Hepatocyte (in vitro differentiated cells): ENCODE data around the gene SEC61A1.

Source experiments
- CTCF ChIP-seq: fragments of 200-600 bp; sonication (generic); IDR thresholded peaks from 2 replicates; pipeline ENCODE4 v1.5.1; 2016; ENCODE audit warnings: antibody characterized with exemption, mild to moderate bottlenecking; ENCODE audit not compliant: poor library complexity
- EZH2 ChIP-seq: fragments of 200-600 bp; sonication (generic); IDR thresholded peaks from 2 replicates; pipeline ENCODE4 v1.6.1; 2016; ENCODE audit warnings: antibody characterized with exemption, mild to moderate bottlenecking, borderline replicate concordance
- EZH2phosphoT487 ChIP-seq: fragments of 200-600 bp; sonication (generic); IDR thresholded peaks from one replicate; pipeline ENCODE4 v1.6.1; 2018; ENCODE audit warnings: antibody characterized with exemption, mild to moderate bottlenecking, low read depth, moderate library complexity; ENCODE audit not compliant: unreplicated experiment, severe bottlenecking

- TF ChIP-seq CTCF = no peak
- no peak for TF ChIP-seq EZH2phosphoT487
- no peak for TF ChIP-seq EZH2
Observed at GRCh38 chr3:128080323-128081080, 28.3 kb downstream of the SEC61A1 start.
